ENCODE data around the gene CLK4.

Gene CLK4

GRCh38 chr5:178662541-178662860, 35.7 kb upstream of the CLK4 start:
- H3K4me3 Mint-ChIP-seq = no peak overlapping the region

GRCh38 chr5:178661836-178662540, 35.1 kb upstream of the CLK4 start:
- no peak overlapping the region for H3K4me3 Mint-ChIP-seq
- H3K27me3 Mint-ChIP-seq (ENCODE audit: low read depth, poor library complexity) = peaks cover 15% of the 10 kb centered on the region
- peaks cover 2% of the 10 kb centered on the region for H3K4me1 Mint-ChIP-seq
- no peak for DNase-seq
- H3K36me3 Mint-ChIP-seq (ENCODE audit: low read depth) = no peaks in the 10 kb centered on the region
- TF ChIP-seq CTCF (IDR thresholded peaks at IDR 0.05) = no peak
- H3K9me3 Mint-ChIP-seq = peaks cover 54% of the 10 kb centered on the region
- no peak overlapping the region for H3K27ac Mint-ChIP-seq

More at GRCh38 chr5:178662541-178662860, 35.7 kb upstream of the CLK4 start:
- TF ChIP-seq CTCF (IDR thresholded peaks at IDR 0.05) = no peak
- Mint-ChIP-seq H3K36me3 (ENCODE audit: low read depth) (no peaks in the 10 kb centered on the region), H3K27me3 (ENCODE audit: low read depth, poor library complexity) (peaks cover 10% of the 10 kb centered on the region), H3K4me1 (peaks cover 8% of the 10 kb centered on the region), H3K9me3 (peaks cover 57% of the 10 kb centered on the region), H3K27ac (no peak overlapping the region)
- DNase-seq = no peak

- H3K9me3 Mint-ChIP-seq = peaks cover 32% of the 10 kb centered on the region
- H3K4me1 Mint-ChIP-seq = no peaks in the 10 kb centered on the region
- DNase-seq = no peak
- no peaks in the 10 kb centered on the region for H3K36me3 Mint-ChIP-seq (ENCODE audit: low read depth)
- H3K27ac Mint-ChIP-seq = no peak overlapping the region
- H3K27me3 Mint-ChIP-seq (ENCODE audit: low read depth, poor library complexity) = peaks cover 11% of the 10 kb centered on the region
- no peak for TF ChIP-seq CTCF (IDR thresholded peaks at IDR 0.05)
- no peak overlapping the region for H3K4me3 Mint-ChIP-seq
These were observed 24.4 kb upstream of the CLK4 start for GRCh38 chr5:178651046-178651810.

- no peak for DNase-seq
- H3K27me3 Mint-ChIP-seq (ENCODE audit: low read depth, poor library complexity) = peaks cover 7% of the 10 kb centered on the region
- H3K4me1 Mint-ChIP-seq = no peaks in the 10 kb centered on the region
- H3K4me3 Mint-ChIP-seq = no peak overlapping the region
- peaks cover 32% of the 10 kb centered on the region for H3K9me3 Mint-ChIP-seq
- TF ChIP-seq CTCF (IDR thresholded peaks at IDR 0.05) = no peak
- H3K27ac Mint-ChIP-seq = no peak overlapping the region
- H3K36me3 Mint-ChIP-seq (ENCODE audit: low read depth) = no peaks in the 10 kb centered on the region
These were observed 23.4 kb upstream of the CLK4 start for GRCh38 chr5:178650214-178650613.

- no peak for DNase-seq
- Mint-ChIP-seq H3K27me3 (ENCODE audit: low read depth, poor library complexity) (peaks cover 8% of the 10 kb centered on the region), H3K4me3 (no peak overlapping the region), H3K27ac (no peak overlapping the region), H3K36me3 (ENCODE audit: low read depth) (no peaks in the 10 kb centered on the region), H3K4me1 (no peaks in the 10 kb centered on the region), H3K9me3 (peaks cover 32% of the 10 kb centered on the region)
- TF ChIP-seq CTCF (IDR thresholded peaks at IDR 0.05) = no peak
These were observed 22.7 kb upstream of the CLK4 start for GRCh38 chr5:178649580-178649979.

All from nephron progenitor cell (in vitro differentiated cells).